KMS-11 (cell line): ENCODE data around the gene FRMPD4.

ENCODE experiments used
- H2AFZ ChIP-seq: fragments of 200-600 bp; sonication (generic); 2 replicates; pipeline ENCODE4 v1.6.1; 2016; ENCODE audit warnings: antibody characterized with exemption, mixed run types, low read depth
- H3K27ac ChIP-seq: fragments of 200-600 bp; sonication (generic); 2 replicates; pipeline ENCODE4 v1.6.1; 2016; ENCODE audit warnings: mild to moderate bottlenecking, mixed run types
- H3K27me3 ChIP-seq: fragments of 200-600 bp; sonication (generic); 2 replicates; pipeline ENCODE4 v1.6.1; 2017; ENCODE audit warnings: mild to moderate bottlenecking, low read depth, mixed run types, moderate library complexity; ENCODE audit not compliant: insufficient read depth
- H3K36me3 ChIP-seq: fragments of 200-600 bp; sonication (generic); 2 replicates; pipeline ENCODE4 v1.6.1; 2017; ENCODE audit warnings: mild to moderate bottlenecking, mixed run types; ENCODE audit not compliant: insufficient read depth
- H3K4me1 ChIP-seq: fragments of 200-600 bp; sonication (generic); 2 replicates; pipeline ENCODE4 v1.6.1; 2016; ENCODE audit warnings: mild to moderate bottlenecking, low read depth, mixed run types; ENCODE audit not compliant: poor library complexity, severe bottlenecking
- H3K4me2 ChIP-seq: fragments of 200-600 bp; sonication (generic); 2 replicates; pipeline ENCODE4 v1.7.0; 2016; ENCODE audit warnings: mild to moderate bottlenecking, mixed run types
- H3K4me3 ChIP-seq: fragments of 200-600 bp; sonication (generic); IDR thresholded peaks from 2 replicates; pipeline ENCODE4 v1.6.1; 2017; ENCODE audit warnings: low read depth, low read length, mixed read lengths; ENCODE audit not compliant: insufficient read depth
- H3K79me2 ChIP-seq: fragments of 200-600 bp; sonication (generic); 2 replicates; pipeline ENCODE4 v1.6.1; 2016; ENCODE audit warnings: low read depth, mixed run types; ENCODE audit not compliant: insufficient read depth
- H3K9ac ChIP-seq: fragments of 200-600 bp; sonication (generic); 2 replicates; pipeline ENCODE4 v1.6.1; 2016; ENCODE audit warnings: mild to moderate bottlenecking, mixed run types
- H4K20me1 ChIP-seq: fragments of 200-600 bp; sonication (generic); 2 replicates; pipeline ENCODE4 v1.6.1; 2016; ENCODE audit warnings: mild to moderate bottlenecking, mixed run types; ENCODE audit not compliant: insufficient read depth
- CTCF ChIP-seq: fragments of 200-600 bp; sonication (generic); conservative IDR thresholded peaks from 2 replicates; pipeline ENCODE4 v1.6.1; 2017; ENCODE audit warnings: low read depth, mild to moderate bottlenecking, antibody characterized with exemption, low read length, moderate library complexity, mixed read lengths

FRMPD4 gene

GRCh38 chrX:12352922-12353321 lies 214.6 kb downstream of the FRMPD4 start:
- Histone ChIP-seq H4K20me1 (no peaks in the 10 kb centered on the region), H2AFZ (no peak overlapping the region), H3K4me2 (no peak overlapping the region), H3K27me3 (no peaks in the 10 kb centered on the region), H3K9ac (no peak overlapping the region), H3K27ac (no peak overlapping the region), H3K4me3 (no peak overlapping the region), H3K79me2 (no peaks in the 10 kb centered on the region), H3K36me3 (no peaks in the 10 kb centered on the region), H3K4me1 (no peaks in the 10 kb centered on the region)
- no peak for TF ChIP-seq CTCF

- H3K4me2 ChIP-seq, result no peak overlapping the region
- no peaks in the 10 kb centered on the region for H3K36me3 ChIP-seq
- no peak overlapping the region for H3K9ac ChIP-seq
- H3K27ac ChIP-seq, result no peak overlapping the region
- H4K20me1 ChIP-seq, result no peaks in the 10 kb centered on the region
- no peak overlapping the region for H2AFZ ChIP-seq
- H3K4me1 ChIP-seq, result no peaks in the 10 kb centered on the region
- no peak for TF ChIP-seq CTCF
- no peaks in the 10 kb centered on the region for H3K27me3 ChIP-seq
- no peaks in the 10 kb centered on the region for H3K79me2 ChIP-seq
- H3K4me3 ChIP-seq, result no peak overlapping the region
Measured at GRCh38 chrX:12360383-12360782, 222.1 kb downstream of the FRMPD4 start.

GRCh38 chrX:12360986-12361598 lies 222.8 kb downstream of the FRMPD4 start:
- Histone ChIP-seq H3K36me3 (no peaks in the 10 kb centered on the region), H3K9ac (no peak overlapping the region), H3K4me1 (no peaks in the 10 kb centered on the region), H3K4me3 (no peak overlapping the region), H4K20me1 (no peaks in the 10 kb centered on the region), H3K79me2 (no peaks in the 10 kb centered on the region), H3K27ac (no peak overlapping the region), H3K4me2 (no peak overlapping the region), H3K27me3 (no peaks in the 10 kb centered on the region), H2AFZ (no peak overlapping the region)
- no peak for TF ChIP-seq CTCF

GRCh38 chrX:12363216-12363615 lies 224.9 kb downstream of the FRMPD4 start:
- no peak overlapping the region for H3K4me3 ChIP-seq
- H3K9ac ChIP-seq, result no peak overlapping the region
- no peak overlapping the region for H3K4me2 ChIP-seq
- no peaks in the 10 kb centered on the region for H3K36me3 ChIP-seq
- no peak overlapping the region for H2AFZ ChIP-seq
- H4K20me1 ChIP-seq, result no peaks in the 10 kb centered on the region
- no peak for TF ChIP-seq CTCF
- no peaks in the 10 kb centered on the region for H3K27me3 ChIP-seq
- H3K27ac ChIP-seq, result no peak overlapping the region
- no peaks in the 10 kb centered on the region for H3K4me1 ChIP-seq
- H3K79me2 ChIP-seq, result no peaks in the 10 kb centered on the region
